HG03575 (cell line): ENCODE data around the gene ARPC1B.
"Not testable (repeated sequence)": the region's sequence is repeated elsewhere in the genome, so short reads cannot be mapped to it uniquely, and the experiment has no call there.

Experiments
- ATAC-seq: cut with Tn5 transposase; IDR thresholded peaks from one replicate; pipeline ENCODE4 v1.9.1; 2021; ENCODE audit not compliant: unreplicated experiment, insufficient number of reproducible peaks, low FRiP score; ENCODE audit errors: extremely low read depth

The ARPC1B gene

DNA sequence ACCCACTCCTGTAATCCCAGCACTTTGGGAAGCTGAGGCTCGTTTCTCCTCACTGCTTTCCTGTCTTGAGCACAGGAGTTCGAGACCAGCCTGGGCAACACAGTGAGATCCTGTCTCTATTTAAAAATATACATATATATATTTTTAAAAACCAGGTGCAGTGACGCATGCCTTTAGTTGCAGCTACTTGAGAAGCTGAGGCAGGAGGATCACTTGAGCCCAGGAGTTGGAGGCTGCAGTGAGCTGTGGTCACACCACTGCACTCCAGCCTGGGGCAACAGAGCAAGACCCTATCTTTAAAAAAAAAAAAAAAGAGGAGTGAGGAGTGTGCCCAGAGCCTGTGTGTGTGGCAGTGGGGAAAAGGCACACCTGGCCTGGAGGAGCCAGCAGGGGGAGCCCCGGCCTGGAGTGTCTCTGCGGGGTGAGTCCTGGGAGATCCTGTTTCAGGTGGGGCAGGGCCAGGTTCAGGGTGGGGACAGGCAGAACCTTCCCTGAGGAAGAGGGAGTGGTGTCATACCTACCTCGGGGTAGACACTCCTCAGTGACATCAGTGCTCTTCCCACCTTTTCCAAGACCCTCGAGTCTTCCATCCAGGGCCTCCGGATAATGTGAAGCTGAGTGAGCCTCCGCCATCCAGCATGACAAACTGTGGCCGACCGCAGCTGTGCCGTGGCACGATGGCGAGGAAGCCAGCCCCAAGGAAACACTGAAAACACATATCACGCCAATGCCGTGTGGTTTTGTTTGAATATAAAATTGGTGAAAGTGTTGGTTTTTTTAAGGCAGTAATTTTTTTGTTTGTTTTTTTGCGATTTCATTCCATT lies 9.0 kb upstream of the ARPC1B start:
- no peak for ATAC-seq

DNA sequence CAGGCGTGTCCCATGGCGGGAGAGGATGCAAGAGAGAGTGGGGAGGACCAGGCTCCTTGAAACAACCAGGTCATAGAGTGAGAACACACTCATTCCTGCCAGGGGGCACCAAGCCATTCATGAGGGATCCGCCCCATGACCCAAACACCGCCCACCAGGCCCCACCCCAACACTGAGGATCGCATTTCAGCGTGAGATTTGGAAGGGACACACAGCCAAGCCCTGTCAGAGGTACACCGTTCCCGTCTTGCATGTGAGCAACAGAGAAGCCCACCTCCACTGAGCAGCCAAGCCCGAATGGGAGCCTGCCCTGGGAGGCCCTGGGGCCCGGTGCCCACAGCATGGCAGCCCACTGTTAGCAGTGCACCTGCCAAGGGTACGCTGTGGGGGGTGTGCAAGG lies 7.9 kb upstream of the ARPC1B start:
- ATAC-seq: no peak

DNA sequence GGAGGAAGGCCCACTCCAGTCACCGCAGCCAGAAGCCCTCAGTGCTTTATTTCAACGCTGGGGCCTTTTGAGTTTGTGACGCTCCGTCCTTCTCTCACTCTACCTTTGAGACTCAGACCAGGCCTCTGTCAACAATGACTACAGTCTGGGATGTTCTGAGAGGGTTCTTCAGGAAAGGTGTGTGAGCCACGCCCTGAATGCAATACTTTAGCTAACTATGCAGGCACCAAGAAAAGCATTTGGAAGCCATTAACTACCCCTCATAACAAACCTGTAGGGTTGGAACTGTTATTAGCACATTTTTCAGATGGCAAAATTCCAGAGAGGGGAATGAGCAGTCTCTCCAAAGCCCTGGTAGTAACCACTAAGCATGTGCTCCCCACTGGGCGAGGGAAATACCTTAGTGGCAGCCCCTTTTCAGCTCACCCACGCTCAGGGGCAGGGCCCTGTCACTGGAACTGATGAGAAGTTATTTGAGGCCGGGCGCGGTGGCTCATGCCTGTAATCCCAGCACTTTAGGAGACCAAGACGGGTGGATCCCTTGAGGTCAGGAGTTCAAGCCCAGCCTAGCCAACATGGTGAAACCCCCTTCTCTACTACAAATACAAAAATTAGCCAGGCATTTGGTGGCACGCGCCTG lies 5.7 kb upstream of the ARPC1B start:
- no peak for ATAC-seq

DNA sequence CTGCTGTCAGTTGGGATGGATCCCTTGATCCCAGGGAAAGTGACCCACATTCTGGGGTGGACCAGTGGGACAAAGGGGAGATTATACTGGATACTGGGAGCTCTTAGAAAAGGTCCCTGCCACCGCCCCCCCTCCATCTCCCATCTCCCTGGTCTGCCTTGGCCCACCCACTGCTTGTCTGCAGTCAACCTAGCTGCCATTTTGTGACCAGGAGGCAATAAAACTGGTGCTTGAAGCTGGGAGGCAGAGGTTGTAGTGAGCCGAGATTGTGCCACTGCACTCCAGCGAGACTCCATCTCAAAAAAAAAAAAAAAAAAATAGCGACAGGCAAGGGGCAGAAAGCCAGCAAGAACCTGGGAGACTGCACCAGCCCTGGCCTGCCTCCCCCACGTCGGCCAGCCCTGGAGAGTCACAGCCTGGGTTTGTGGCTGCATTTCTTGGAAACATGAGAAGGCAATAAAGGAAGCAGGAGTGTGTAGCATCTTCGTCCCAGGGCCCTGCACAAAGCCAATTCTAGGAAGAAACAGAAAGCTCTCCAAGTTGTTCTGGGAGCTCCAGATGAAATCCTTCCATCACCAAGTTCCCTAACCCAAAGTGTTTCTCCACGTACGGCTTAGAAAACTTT lies 4.7 kb upstream of the ARPC1B start:
- no peak for ATAC-seq

DNA sequence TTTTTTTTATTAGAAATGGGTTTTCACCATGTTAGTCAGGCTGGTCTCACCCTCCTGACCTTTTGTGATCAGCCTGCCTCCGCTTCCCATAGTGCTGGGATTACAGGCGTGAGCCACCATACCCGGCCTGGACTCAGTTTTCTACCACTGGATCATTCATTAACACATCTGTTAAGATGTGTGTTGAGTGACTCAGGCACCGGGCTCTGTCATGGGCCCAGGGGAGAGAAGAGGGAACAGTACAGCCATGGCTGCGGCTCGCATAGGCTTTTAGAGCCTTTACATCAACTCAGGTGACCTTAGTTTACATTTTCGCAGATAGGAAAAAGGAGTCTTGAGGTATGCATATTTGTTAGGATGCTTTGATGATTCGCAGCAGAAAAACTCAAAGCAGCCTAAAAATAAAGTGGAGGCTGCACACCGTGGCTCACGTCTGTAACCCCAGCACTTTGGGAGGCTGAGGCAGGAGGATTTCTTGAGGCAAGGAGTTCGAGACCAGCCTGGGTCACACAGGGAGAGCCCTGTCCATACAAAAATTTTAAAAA lies 3.1 kb upstream of the ARPC1B start:
- no peak for ATAC-seq

DNA sequence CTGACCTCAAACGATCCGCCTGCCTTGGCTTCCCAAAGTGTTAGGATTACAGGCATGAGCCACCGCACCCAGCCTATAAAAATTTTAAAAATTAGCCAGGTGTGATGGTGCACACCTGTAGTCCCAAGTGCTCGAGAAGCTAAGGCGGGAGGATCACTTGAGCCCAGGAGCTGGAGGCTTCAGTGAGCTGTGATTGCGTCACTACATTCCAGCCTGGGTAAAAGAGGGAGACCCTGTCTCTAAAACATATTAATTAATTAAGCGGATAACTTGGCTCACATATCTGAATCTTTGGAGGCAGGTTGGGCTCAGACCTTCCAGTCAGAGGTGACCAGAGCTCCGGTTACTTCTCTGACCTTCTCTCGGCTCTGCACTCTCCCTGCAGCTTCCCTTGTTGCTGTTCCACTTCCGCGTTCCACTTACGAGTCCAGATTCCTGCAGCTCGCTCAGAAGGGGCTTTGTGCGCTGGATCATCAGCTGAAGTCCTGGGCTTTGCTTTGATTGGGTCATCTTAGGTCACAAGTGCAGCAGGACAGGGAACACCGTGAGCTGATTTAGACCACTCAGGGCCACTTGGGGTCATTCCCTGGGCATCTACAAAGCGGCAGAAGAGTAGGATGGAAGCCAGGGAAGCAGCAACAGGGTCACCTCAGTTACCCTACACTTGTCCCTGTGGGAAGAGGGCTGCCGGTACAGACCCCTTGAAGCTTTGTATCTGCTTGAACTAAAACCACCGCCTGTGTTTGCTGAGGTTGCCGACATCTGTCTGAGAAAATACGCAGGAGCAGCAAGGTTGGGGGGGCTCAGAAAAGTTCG lies 2.0 kb upstream of the ARPC1B start:
- ATAC-seq: no peak

DNA sequence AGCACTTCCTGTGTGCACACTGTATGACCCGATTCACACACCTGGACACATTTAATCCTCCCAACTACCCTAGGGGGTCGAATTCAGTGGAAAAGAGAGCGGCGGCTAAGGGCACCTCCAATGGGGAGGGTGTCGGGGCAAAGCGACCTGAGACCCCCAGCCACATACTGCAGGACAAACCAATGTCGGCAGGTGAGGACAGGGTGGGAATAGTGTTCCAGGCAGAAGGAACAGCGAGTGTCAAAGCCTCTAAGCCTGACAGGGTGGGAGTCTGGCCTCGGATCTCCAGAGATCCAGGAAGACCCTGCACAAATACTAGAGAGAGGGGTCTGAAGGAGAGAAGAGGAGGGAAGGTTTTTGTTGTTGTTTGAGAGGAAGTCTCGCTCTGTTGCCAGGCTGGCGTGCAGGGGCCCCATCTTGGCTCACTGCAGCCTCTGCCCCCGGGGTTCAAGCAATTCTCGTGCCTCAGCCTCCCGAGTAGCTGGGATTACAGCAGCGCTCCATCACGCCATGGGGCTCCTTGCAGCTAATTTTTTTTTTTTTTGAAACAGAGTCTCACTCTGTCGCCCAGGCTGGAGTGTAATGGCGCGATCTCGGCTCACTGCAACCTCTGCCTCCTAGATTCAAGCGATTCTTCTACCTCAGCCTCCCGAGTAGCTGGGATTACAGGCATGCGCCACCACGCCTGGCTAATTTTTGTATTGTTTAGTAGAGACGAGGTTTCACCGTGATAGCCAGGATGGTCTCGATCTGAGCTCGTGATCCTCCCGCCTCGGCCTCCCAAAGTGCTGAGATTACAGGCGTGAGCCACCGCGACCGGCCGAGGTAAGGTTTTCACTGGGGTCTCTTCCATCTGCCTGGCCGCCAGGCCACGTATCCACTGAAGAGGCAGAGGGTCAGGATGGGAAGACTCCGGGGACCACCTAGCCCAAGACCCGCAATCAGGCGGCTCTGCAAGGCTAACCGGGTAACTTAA lies 1.2 kb upstream of the ARPC1B start:
- no peak for ATAC-seq

DNA sequence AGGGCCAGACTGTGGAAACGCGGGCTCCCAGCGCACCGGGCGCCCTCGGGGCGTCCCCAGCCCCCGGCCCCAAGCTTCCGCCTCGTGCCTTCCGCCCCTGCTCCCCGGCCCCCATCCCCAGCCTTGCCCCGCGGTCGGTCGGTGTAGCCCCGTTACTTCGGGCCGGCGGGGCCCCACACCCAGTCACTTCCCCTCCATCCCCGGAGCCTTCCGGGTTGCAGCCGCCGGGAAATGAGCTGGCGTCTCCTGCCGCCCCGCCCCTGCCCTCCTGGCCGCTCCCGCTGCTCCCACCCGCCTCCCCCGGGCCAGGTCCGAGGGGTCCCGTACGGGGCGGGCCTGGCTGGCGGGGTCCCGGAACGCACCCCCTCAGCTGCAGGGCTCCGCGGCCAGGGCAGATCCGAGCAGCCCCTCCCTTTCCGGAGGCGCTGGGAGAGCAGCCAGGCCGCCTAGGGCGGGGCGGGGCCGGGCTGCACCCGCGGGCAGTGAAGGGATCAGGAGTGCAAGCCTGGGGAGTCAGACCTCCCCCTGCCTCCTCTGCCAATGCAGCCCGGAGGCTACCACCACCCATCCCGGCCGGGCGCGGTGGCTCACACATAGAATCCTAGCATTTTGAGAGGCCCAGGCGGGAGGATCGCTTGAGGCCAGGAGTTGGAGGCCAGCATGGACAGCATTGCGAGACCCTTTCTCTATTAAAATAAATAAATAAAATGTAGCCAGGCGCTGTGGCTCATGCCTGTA lies 709 bp downstream of the ARPC1B start:
- no peak for ATAC-seq

DNA sequence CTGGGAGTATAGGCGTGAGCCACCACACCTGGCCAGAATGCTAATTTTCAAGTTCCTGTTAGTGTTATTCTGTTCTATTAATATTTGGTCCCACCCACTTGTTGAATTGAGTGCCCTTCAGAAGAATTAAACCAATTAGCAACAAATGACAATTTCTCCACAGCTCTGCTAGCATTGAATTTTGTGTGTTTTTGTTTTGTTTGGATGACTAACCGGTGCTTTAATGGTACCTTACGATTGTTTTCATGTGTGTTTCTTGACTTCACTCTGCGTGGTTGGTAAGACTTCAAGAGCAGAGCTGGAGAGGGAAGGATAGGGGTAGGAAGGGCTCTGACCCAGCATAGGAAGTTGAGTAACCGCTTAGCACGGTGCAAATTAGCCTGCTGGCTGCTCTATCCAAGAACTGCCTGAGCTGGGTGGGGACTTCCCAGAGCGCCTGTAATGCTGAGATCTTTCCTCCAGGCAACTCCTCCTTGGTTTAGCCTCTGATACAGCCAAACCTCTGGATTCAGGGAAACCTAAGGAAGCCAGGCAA lies 4.6 kb downstream of the ARPC1B start:
- ATAC-seq: no peak

DNA sequence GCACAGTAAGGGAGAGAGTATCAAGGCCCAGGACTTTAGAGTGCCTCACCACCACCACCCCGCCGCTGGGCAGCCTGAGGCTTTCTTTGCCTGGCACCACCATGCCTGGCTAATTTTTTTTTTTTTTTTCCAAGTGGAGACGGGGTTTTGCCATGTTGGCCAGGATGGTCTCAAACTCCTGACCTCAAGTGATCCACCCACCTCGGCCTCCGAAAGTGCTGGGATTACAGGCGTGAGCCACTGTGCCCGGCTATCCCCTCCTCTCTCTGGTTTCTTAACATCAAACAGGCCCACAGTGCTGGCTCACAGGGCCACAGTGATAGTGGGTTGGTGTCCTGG lies 5.1 kb downstream of the ARPC1B start:
- ATAC-seq: not testable (repeated sequence)

DNA sequence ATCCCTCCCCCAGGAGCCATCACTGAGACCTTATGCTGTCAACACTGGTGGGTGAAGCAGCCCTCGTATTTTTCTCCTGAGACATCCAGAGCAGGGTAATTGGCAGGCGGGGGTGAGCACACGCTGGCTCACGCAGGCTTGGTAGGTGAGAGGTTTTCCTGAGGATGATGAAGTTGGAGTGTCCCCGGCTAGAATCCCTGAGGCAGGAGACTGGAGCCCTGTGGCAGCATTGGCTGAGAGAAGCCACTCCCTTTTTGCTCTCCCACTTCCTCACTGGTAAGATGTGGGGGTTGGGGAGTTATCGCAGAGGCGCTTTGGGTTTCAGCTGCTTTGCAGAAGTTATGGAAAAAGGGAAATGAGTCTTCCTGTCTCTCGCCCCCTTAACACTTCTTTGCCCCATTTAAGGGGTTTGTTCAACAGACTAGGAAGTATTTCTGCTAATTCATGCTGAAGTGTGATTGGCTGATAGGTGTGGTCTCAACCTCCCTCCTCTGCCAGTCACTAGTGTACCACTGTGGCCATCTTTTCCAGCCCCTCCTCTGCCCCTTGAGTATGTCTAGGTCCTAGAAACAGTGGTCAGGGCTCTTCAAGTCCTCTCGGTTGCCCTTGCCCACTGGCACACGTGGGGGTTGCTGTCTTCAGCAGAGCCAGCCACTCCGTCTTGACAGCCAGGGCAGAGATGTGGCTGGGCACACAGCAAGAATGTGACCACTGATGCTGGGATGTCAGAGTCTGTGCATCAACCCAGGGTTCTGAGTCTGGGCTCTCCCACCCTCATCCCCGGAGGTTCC lies 5.7 kb downstream of the ARPC1B start:
- no peak for ATAC-seq

DNA sequence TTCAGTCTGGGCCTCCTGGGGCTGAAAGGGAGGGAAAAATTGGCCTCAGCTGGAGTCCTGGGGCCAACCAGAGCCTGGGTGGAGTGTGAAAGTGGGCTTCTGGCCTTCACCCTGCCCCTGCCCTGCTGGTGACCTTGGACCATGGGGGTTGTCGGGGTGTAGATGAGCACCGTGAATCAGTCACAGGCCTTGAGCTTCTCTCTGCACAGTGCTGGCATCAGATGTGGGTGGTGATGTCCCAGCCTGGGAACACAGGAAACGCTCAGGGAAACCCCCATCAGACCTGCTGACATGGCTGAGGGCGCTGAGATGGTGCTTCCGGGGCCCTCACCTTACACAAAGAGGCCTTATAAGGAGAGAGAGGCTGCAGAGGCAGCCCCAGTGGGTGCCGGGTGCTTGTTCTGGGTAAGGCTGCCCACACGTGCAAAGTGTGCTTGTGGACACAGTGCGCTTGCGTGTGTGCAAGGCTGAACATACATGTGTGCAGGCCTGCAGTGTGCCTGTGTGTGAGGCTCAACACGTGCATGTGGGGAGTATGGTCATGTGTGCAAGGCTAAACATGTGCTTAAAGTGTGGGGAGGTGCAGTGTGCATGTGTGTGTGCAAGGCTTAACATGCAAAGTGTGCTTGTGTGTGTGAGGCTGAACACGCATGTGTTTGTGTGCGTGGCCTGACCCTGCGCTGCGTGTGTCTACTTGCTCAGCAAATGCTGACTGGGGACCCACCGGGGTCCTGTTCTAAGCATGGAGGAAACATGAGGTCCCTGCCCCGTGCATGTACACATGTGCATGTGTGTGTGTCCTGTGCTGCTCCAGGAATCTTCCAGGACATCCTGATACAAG lies 6.5 kb downstream of the ARPC1B start:
- ATAC-seq: peak; percentile 39

DNA sequence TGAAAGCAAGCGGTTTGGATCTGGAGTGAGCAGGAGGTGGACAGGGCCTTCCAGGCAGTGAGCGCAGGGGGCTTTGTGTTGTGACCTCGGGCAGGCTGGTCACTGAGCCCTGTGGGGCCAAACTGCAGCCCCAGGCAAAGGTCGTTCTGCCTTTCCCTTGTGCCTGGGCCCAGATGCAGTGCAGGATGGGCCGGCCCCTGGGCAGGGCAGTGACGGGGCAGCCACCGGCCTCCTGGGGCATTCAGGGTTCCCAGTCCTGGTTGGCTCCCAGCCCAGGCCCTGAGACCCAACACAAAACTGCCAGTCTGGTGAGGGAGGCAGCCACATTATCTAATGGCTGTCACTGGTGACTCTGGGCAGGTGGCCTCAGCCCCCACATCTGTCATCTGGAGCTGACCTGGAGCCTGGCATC lies 7.1 kb downstream of the ARPC1B start:
- no peak for ATAC-seq

DNA sequence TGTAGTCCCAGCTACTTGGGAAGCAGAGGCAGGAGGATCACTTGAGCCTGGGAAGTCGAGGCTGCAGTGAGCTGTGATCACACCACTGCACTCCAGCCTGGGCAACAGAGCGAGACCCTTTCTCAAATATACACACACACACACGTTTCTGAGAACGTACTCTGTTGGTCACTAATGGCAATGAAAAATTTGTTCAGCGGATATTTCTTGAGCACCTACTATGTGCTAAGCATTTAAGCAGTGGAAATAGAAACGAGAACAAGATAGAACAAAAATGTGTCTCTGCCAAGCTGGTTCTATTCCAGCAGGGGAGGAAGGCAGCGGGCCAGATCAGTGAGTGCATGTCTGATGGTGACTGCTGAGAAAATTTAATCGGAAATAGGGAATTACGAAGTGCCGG lies 8.7 kb downstream of the ARPC1B start:
- no peak for ATAC-seq

DNA sequence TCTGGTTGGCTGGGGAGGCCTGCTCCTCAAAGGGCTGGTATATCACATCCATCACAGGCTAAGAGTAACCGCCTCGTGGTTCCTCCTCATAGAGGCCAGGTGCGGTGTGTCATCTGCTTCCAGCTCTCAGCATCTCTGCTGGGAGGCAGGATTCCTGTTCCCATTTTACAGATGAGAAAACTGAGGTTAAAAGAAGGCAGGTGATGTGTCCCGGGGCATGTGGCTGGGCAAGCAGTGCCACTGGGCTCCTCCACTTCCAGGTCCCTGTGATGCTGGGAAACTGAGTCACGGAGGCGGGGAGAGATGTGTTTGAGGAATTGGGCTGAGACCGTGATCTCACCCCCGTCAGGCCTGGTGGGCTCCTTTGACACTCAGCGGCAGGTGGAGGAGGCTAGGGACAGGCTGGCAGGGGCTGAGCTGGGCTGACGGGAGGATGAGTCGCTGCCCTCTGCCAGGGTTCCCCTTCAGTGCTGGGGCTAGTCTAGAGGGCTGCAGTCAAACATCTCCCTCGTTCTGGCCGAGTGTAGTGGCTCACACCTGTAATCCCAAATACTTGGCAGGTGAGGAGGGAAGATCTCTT lies 9.4 kb downstream of the ARPC1B start:
- no peak for ATAC-seq
